OCI-LY7 (cell line): ENCODE data around the gene BMP8A.

Experiments
- CTCF ChIP-seq: fragments of 200-600 bp; sonication (generic); conservative IDR thresholded peaks from 2 replicates; pipeline ENCODE4 v1.5.1; 2014; ENCODE audit warnings: mild to moderate bottlenecking, antibody characterized with exemption, low read length, moderate library complexity, mixed read lengths
- EZH2phosphoT487 ChIP-seq: fragments of 200-600 bp; sonication (generic); IDR thresholded peaks from 2 replicates; pipeline ENCODE4 v1.6.1; 2018; ENCODE audit warnings: low read depth, borderline replicate concordance, mild to moderate bottlenecking, mixed run types, antibody characterized with exemption, low read length, moderate library complexity, mixed read lengths

DNA sequence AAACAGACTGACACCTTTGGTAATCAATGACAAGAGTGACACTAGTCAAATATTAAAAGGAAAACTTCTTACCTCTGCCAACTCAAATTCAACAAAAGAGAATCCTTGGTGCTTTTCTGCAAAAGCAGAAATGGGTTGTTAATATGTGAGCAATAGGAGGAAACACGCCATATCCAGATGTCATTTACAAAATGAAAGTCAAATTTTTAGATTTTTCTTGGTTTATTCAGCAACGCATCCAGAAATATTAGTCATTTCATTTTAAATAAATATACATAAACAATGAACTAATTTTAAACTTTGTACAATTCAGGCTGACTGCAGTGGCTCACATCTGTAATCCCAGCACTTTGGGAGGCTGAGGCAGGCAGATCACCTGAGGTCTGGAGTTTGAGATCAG is 62.8 kb downstream of the BMP8A start:
- TF ChIP-seq CTCF = no peak
- no peak for TF ChIP-seq EZH2phosphoT487
